CD1c-positive myeloid dendritic cell (primary cell): ENCODE measurements around the gene SRRM3.
"Not testable (repeated sequence)": the region's sequence is repeated elsewhere in the genome, so short reads cannot be mapped to it uniquely, and the experiment has no call there.

Experiments used
- DNase-seq: peaks from one replicate; pipeline ENCODE4 v3.0.0-alpha.2; 2016; ENCODE audit errors: extremely low spot score

SRRM3 gene

DNA sequence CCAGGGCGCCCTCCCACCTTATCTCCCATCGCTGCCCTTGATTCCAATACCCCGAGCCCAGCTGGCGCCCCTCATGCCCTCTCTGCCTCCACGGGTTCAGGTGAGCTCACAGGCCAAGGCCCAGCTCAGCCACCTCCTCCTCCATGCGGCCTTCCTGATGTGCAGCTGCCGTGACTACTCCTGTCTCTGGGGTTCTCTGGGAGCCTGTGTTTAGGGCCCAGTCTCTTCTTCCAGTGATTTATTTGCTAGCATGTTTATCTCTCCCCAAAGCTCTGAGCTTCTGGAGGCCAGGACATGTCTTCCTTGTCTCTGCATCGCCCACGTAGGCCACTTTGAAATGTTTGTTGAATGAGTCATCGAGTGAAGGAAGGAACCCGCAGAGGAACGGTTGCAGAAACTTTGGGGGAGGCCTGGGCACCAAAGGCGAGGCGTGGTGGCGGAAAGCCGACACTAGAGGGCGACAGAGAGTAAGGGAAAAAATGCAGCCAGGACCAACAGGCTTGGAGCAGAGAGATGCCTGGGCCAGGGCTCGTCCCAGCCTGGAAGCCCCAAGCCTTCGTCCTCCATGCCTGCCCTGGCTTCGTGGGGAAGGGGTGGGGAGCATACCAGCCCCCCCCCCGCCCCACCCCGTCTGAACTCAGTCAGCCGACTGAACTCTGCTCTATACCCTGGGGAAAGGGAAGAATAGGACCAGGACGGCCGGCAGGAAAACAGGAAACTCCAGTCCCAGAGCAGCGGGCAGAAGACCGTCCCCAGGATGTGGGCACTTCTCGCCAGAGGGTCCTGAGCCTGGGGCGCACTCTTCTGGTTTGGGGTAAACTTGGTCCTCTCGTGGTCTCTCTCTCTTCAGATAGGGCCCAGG, 89.9 kb downstream of the SRRM3 start:
- peak; percentile 96 for DNase-seq

DNA sequence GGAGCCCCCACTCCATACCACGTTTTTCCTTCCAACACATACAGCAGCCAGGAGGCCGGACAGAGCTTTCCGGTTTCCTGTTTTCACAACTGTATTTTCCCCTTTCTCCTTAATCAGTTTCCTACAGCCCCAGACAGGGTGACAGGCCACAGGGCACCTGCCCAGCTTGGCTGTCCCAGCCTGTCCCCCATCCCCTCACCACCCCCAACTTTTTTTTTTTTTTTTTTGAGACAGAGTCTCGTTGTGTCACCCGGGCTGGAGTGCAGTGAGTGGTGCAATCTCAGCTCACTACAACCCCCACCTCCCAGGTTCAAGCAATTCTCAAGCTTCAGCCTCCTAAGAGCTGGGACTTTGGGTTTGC, 90.5 kb downstream of the SRRM3 start:
- DNase-seq, result no peak

DNA sequence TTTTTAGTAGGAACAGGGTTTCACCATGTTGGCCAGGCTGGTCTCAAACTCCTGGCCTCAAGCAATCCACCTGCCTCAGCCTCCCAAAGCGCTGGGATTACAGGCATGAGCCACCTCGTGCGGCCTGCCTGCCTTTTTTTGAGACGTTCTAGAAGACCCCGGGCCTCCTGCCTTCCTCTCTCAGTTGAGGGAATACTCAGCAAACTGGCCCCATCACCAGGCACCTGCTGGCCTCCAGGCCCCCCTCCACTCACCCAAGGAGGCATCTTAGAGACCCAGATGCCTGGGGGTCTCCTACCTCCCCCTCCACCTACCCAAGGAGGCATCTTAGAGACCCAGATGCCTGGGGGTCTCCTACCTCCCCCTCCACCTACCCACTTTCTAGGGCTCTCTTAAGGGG, 91.2 kb downstream of the SRRM3 start:
- not testable (repeated sequence) for DNase-seq

DNA sequence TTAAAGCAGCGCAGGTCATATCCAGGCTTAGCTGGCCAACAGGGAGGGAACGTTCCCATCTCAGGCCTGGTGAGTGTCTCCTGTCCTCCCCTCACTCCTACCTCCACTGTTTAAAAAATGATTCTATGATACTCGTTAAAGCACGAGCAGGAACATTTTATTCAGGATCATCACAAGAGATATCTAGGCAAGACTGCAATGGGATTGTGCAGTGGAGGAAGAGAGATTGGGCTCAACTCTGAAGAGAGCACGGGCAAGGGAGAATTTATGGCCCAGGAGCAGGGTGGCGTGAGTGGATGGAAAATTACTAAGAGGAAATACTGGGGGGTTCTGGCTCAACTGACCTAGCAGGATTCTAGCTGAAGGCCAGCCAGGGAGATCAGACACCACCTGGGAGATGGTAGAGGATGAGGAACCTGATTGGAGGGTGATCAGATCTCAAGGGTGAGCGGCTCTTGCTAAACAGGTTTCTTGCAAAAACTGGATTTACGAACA, 91.8 kb downstream of the SRRM3 start:
- DNase-seq, result no peak

DNA sequence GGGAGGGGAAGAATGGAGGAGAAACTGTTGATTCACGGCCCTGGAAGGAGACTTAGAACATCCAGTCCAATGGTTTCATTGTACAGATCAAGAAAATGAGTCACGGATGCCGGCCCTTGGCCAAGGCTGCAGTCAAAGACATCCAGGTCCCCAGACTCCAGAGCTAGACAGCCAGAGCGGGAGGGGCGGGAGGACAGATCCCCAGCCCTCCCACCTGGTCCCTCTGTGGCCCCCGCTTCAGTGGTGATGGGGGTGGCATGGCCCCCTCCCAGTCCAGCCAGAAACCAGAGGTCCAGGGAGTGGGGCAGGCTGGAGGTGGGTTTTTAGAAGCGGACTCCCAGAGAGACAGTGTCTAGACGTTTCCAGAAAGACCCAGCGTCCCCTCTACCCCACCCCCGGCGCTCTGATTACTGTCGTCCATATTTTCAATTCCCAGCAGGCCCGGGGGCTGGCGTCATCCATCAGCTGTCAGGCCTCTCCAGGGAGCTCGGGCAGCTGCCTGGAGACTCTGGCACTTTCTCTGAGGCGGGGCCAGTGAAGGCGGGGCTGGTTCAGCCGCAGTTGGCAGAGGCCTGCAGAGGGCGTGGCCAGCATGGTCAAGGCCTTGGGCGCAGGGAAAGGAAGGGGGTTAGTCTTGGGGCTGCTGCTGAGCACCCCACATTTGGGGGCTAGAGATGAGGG, 92.8 kb downstream of the SRRM3 start:
- DNase-seq, result peak; percentile 68

DNA sequence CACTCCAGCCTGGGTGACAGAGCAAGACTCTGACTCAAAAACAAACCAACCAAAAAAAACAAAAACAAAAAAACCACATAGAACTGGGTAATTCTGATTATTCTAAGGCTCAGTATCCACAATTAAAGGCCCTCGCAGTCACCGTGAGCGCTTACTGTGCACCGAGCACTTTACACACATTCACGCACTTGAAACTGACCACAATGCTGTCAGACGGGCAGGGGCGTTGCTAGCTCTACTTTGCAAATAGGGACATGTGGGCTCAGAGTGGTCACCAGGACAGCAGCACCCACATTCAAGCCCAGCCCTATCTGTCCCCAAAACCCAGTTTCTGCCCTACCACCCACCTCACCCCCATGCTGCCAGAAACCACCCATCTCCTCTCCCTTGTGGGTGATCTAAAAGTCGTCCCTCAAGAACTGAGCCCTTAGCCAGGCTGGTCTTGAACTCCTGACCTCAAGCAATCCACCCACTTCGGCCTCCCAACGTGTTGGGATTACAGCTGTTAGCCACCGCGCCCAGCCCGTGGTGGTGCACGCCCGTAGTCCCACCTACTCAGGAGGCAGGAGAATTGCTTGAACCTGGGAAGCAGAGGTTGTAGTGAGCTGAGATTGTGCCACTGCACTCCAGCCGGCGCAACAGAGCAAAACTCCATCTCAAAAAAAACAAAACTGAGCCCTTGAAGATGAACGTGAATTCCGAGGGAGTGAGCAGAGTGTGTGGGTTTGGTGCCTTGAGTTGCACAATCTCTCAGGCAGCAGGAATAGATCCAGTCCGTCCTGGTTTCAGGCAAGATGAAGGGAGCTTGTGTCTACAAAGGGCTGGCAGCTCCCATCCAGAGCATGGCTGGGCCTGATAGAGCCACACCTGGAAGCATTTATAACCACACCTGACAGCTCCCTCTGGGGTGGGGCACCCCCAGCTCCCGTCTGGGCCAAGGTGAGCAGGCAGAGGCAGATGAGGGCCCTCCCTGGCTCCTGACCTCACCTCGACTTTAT, 95.3 kb downstream of the SRRM3 start:
- DNase-seq, result no peak

DNA sequence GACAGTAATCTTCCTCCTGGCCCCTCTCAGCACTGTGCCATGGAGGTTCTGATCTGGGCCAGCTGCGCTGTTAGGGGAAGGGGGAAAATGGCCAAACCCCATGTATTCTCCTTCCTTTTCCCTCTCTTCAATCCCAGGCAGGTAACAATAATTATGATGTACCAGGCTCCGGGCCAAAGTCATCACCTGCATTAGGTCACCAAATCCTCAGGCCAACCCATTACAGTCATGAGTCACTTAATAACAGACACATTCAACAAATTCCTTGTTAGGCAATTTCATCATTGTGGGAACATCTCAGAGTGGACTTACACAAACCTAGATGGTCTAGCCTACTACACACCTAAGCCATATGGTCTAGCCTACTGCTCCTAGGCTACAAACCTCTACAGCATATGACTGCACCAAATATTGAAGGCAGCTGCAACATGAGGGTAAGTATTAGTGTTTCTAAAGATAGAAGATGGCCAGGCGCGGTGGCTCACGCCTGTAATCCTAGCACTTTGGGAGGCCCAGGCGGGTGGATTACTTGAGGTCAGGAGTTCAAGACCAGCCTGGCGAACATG, 98.6 kb downstream of the SRRM3 start:
- DNase-seq, result no peak

DNA sequence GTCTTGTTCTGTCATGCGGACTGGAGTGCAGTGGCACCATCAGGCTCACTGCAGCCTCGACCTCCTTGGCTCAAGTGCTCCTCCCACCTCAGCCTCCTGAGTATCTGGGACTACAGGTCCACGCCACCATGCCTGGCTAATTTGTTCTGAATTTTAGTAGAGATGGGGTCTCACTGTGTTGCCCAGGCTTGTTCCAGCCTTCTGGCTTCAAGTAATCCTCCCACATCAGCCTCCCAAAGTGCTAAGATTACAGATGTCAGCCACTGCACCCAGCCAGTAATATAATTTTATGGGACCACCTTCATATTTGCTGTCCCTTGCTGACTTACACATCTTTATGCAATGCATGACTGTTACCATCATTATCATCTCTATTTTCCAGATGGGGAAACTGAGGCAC, 99.3 kb downstream of the SRRM3 start:
- DNase-seq, result no peak

DNA sequence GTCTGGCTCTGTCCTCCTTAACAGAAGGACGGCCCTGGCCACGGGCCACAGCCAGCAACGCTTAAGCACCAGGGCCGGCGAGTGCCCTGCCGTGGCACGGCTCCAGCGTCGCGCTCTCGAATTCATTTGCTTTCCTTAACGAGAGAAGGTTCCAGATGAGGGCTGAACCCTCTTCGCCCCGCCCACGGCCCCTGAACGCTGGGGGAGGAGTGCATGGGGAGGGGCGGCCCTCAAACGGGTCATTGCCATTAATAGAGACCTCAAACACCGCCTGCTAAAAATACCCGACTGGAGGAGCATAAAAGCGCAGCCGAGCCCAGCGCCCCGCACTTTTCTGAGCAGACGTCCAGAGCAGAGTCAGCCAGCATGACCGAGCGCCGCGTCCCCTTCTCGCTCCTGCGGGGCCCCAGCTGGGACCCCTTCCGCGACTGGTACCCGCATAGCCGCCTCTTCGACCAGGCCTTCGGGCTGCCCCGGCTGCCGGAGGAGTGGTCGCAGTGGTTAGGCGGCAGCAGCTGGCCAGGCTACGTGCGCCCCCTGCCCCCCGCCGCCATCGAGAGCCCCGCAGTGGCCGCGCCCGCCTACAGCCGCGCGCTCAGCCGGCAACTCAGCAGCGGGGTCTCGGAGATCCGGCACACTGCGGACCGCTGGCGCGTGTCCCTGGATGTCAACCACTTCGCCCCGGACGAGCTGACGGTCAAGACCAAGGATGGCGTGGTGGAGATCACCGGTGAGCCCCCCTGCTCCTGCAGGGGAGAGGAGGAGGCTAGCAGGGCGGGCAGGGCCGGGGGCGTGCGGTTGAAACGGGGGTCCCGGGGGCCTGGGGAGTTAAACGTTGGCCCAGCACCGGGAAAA, 100.9 kb downstream of the SRRM3 start, which contains the start of gene HSPB1:
Gene HSPB1 (plus strand): TSS at position 327 of the 855 bp plus-strand sequence. CDS start 40 bp downstream, at position 367.
- DNase-seq, result peak; percentile 83

DNA sequence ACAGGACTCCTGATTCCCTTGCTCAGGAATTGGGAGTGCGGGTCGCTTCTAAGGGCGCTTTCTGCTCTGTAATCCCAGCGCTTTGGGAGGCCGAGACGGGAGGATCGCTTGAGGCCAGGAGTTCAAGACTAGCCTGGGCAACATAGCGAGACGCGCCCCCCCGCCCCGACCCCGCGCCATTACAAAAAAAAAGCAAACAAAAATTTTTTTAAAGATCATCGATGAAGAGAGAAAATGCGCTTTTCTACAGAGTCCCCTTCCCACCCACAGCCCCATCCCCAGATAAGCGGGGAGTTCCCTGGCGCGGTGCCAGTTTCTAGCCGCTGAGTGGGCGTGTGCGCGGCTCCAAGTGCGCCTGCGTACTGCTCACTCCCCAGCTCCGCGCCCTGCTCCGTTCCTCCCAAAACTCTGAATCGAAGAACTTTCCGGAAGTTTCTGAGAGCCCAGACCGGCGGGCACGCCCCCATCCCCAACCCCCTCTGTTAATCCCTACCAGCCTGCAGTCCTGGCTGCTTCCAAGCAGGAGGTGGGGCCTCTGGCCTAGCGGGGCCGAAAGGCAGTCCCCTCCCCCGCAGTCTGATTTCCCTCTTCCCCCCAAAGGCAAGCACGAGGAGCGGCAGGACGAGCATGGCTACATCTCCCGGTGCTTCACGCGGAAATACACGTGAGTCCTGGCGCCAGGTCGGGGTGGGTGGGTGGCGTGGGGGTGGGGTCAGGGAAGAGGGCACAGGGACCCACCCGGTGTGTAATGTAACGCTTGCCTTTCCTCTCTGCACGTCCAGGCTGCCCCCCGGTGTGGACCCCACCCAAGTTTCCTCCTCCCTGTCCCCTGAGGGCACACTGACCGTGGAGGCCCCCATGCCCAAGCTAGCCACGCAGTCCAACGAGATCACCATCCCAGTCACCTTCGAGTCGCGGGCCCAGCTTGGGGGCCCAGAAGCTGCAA, 101.8 kb downstream of the SRRM3 start:
- peak; percentile 87 for DNase-seq

DNA sequence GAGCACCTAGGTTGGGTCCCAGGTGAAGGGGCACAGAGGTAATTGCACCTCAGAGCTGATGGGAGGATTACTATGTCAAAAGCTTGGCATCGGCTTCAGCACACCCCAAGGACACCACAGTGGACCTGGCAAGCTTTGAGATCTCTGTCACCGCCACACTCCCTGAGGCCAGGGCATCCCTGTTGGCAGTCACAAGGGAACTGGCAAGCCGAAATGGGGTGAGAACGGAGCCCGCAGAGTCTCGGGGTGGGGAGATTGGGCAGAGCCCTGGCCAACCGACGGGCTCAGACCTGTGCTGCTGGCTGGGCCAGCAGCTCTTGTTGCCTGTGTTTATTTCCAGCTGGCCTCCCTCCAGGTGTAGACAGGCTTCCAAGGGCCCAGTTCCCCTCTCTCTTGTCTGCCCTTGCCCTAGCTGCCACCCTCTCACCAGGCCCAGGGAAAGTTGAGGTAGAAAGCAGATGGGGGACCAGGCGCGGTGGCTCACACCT, 103.2 kb downstream of the SRRM3 start:
- no peak for DNase-seq

DNA sequence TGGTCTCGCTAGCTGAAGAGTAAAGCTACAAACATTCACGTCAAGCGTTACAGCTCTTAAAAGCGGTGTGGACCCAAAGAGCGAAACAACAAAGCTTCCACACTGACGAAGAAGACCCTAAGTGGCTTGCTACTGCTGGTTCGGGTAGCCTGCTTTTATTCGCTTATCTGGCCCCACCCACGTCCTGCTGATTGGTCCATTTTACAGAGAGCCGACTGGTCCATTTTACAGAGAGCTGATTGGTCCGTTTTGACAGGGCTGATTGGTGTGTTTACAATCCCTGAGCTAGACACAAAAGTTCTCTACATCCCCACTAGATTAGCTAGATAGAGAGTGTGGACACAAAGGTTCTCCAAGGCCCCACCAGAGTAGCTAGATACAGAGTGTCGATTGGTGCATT, 107.2 kb downstream of the SRRM3 start:
- DNase-seq, result not testable (repeated sequence)

DNA sequence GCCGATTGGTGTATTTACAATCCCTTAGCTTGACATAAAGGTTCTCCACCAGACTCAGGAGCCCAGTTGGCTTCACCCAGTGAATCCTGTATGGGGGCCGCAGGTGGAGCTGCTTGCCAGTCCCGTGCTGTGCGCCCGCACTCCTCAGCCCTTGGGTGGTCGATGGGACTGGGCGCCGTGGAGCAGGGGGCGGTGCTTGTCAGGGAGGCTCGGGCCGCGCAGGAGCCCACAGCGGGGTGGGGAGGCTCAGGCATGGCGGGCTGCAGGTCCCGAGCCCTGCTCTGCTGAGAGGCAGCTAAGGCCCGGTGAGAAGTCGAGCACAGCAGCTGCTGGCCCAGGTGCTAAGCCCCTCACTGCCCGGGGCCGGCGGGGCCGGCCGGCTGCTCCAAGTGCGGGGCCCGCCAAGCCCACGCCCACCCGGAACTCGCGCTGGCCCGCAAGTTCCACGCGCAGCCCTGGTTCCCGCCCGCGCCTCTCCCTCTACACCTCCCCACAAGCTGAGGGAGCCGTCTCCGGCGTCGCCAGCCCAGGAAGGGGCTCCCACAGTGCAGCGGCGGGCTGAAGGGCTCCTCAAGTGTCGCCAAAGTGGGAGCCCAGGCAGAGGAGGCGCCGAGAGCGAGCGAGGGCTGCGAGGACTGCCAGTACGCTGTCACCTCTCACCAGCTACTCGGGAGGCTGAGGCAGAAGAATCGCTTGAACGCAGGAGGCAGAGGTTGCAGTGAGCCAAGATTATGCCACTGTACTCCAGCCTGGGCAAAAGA, 107.8 kb downstream of the SRRM3 start:
- DNase-seq, result not testable (repeated sequence)

DNA sequence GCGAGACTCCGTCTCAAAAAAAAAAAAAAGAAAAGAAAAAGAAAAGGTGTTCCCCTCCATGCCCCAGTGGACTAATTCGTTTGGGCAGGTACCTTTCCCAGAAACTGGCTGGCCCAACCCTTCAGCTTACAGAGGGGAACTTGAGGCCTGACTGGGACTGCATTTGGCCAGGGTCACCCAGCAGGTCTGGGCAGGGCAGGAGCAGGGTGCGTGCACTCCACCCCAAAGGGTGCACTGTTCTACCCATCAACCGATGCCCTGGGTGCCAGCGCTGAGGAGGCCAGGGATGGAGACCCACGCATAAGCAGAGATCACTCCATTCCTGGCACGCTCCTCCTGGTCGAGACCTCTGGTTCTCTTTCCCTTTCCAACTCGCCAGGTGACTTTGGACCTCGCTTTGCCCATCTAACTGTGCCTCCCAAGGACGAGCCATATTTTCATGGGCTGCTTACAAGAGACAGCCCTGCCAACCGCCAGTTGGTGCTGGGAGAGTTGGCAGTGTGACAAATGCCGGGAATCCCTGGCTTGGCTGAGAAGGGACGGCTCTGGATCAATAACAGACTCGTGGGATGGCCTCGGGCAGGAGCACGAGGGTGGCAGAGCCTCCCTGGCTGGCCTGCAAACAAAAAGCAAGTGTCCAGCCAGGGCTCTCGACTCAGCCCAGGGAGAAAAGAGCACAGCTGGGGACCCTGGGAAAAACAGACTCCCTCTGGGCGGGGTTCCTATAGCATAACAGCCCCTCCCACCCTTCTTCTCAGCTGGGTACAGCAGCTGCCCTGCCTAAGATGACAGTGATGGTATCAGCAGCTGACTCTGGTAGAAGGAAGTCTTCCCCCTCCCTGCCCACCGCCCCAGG, 108.6 kb downstream of the SRRM3 start:
- DNase-seq, result no peak

DNA sequence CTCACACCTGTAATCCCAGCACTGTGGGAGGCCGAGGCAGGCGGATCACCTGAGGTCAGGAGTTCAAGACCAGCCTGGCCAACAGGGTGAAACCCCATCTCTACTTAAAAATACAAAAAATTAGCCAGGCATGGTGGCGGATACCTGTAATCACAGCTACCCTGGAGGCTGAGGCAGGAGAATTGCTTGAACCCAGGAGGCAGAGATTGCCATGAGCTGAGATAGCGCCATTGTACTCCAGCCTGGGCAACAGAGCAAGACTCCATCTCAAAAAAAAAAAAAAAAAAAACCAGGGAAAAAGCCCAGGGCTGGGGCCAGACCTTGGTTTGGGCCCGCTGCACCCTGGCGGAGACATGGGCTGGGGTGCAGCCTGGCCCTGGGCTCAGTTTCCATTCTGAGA, 110.1 kb downstream of the SRRM3 start:
- not testable (repeated sequence) for DNase-seq

DNA sequence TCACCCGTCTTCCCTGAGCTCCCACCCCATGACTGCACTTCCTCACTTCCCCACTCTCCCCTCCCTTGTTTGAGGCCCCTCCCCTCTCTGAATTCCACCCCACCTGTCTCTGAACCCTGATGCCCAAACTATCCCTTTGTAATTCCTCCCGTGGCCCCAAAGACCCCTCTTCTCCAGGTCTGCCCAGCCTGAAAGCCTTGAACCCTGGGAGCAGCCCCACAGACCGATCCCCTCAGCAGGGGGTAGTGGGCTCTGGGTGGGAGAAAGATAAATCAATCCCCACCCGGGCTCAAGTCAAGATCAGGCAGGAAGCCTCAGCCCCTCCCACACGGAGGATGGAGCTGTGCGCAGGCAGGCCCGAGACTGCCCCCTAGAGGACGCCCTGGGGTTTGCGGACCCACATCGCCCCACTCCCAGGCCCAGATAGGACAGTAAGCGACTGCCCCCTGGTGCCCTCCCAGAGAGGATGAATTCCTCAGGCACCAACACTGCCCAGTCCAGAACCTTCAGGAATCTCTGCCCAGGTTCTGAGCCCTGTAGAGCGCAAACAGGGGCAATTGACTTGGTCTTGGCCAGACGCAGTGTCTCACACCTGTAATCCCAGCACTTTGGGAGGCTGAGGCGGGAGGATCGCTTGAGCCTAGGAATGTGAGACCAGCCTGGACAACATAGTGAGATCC, 112.5 kb downstream of the SRRM3 start:
- peak; percentile 97 for DNase-seq

DNA sequence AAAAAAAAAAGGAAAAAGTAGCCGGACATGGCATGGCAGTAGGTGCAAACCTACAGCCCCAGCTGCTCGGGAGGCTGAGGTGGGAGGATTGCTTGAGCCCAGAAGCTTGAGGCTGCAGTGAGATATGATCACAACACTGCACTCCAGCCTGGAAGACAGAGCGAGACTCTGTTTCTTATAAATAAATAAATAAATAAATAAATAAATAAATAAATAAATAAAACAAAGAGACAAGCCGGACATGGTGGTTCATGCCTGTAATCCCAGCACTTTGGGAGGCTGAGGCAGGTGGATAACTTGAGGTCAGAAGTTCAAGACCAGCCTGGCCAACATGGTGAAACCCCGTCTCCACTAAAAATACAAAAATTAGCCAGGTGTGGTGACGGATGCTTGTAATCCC, 113.0 kb downstream of the SRRM3 start:
- not testable (repeated sequence) for DNase-seq
